Measurements from ENCODE around the gene TARBP1. TPM values are rescaled to one million over a fixed set of nuclear protein-coding genes. Genes with fewer than 3 reads are reported as not detected.

Gene TARBP1
- total and polyA plus RNA-seq, 2 of the 13 experiments (the other 11 are each of a cell fraction or from before 2014, with no cell fraction given), result 37.7 to 67.0 TPM

GRCh38 chr1:234478481-234479309, at the start of gene TARBP1 (continued):
- no peak for TF ChIP-seq KIAA2018 (CRISPR knock-in tag; IDR thresholded peaks at IDR 0.05; ENCODE audit: borderline replicate concordance)
- TF ChIP-seq RFX5 (IDR thresholded peaks at IDR 0.05; ENCODE audit: low read depth, low read length), result no peak
- no peak for TF ChIP-seq MTF1 (CRISPR knock-in tag; IDR thresholded peaks at IDR 0.05)
- TF ChIP-seq ZNF891 (CRISPR knock-in tag; IDR thresholded peaks at IDR 0.05), result peak; percentile 50; the same call in 1 of the 2 replicates
- TF ChIP-seq ZNF709 (CRISPR knock-in tag; IDR thresholded peaks at IDR 0.05), result no peak; the same call in 1 of the 2 replicates
- TF ChIP-seq PHF8 (CRISPR knock-in tag; IDR thresholded peaks at IDR 0.05), result peak; percentile 79
- peak; percentile 83; the same call in 1 of the 2 replicates for TF ChIP-seq ZSCAN31 (CRISPR knock-in tag; IDR thresholded peaks at IDR 0.05; ENCODE audit: low read depth)
- no peak for TF ChIP-seq HNRNPL (IDR thresholded peaks at IDR 0.05; ENCODE audit: low read depth, low read length)
- no peak for TF ChIP-seq DMTF1 (CRISPR knock-in tag; IDR thresholded peaks at IDR 0.05)
- no peak for TF ChIP-seq SIN3A (IDR thresholded peaks at IDR 0.05; ENCODE audit: borderline replicate concordance, low read depth, low read length)
- no peak for TF ChIP-seq RBM39 (IDR thresholded peaks at IDR 0.05; ENCODE audit: low read depth, low read length, poor library complexity, severe bottlenecking)
- TF ChIP-seq DBP (CRISPR knock-in tag; IDR thresholded peaks at IDR 0.05; ENCODE audit: not compliant biosample characterization), result no peak
- no peak for TF ChIP-seq MTF2 (CRISPR knock-in tag; IDR thresholded peaks at IDR 0.05; ENCODE audit: borderline replicate concordance)
- TF ChIP-seq ZNF564 (CRISPR knock-in tag; IDR thresholded peaks at IDR 0.05), result no peak
- no peak for TF ChIP-seq CC2D1A (CRISPR knock-in tag; IDR thresholded peaks at IDR 0.05)
